AG09319 (cell line): ENCODE measurements around the gene CENPP.

ENCODE experiments used
- DNase-seq: peaks from one replicate; pipeline ENCODE4 v3.0.0-alpha.2; 2010; ENCODE audit warnings: low read depth; ENCODE audit errors: extremely low read depth
- CTCF ChIP-seq: IDR thresholded peaks from 2 replicates; pipeline ENCODE4 v1.5.1; 2011; ENCODE audit warnings: low read depth, mild to moderate bottlenecking, inconsistent platforms, low read length, moderate library complexity

CENPP gene

GRCh38 chr9:92291577-92291976 is 34.2 kb upstream of the CENPP start:
- no peak for TF ChIP-seq CTCF
- no peak for DNase-seq

- DNase-seq = no peak
- no peak for TF ChIP-seq CTCF
Measured at GRCh38 chr9:92292338-92293074, 33.2 kb upstream of the CENPP start.

- DNase-seq = no peak
- no peak for TF ChIP-seq CTCF
Measured at GRCh38 chr9:92293075-92293354, 32.7 kb upstream of the CENPP start.

- peak; percentile 49 for TF ChIP-seq CTCF
- peak; percentile 97 for DNase-seq
Measured at GRCh38 chr9:92293452-92294296, 32.1 kb upstream of the CENPP start, which contains the start of gene IARS1. TSS of gene IARS1 (minus strand) at chr9:92293697. CDS start at chr9:92289419, 4,278 bp downstream.

GRCh38 chr9:92294297-92294676 is 31.5 kb upstream of the CENPP start:
- TF ChIP-seq CTCF = no peak
- DNase-seq = no peak

- DNase-seq = no peak
- TF ChIP-seq CTCF = no peak
Measured at GRCh38 chr9:92295240-92295790, 30.4 kb upstream of the CENPP start.

GRCh38 chr9:92295827-92296258 is 29.9 kb upstream of the CENPP start:
- TF ChIP-seq CTCF = no peak
- DNase-seq = no peak
